Measurements from ENCODE around the gene DPT. TPM values are rescaled to one million over a fixed set of nuclear protein-coding genes. Genes with fewer than 3 reads are reported as not detected.

DPT gene
- total RNA-seq, 2 donors from 2014 or later = 60.7 to 85.7 TPM

- H3K4me3 ChIP-seq = no peak overlapping the region
- ATAC-seq (ENCODE audit: insufficient number of reproducible peaks, low FRiP score, low read depth) (no peak), DNase-seq (ENCODE audit: low spot score) (no peak)
- TF ChIP-seq, protein P1, sequence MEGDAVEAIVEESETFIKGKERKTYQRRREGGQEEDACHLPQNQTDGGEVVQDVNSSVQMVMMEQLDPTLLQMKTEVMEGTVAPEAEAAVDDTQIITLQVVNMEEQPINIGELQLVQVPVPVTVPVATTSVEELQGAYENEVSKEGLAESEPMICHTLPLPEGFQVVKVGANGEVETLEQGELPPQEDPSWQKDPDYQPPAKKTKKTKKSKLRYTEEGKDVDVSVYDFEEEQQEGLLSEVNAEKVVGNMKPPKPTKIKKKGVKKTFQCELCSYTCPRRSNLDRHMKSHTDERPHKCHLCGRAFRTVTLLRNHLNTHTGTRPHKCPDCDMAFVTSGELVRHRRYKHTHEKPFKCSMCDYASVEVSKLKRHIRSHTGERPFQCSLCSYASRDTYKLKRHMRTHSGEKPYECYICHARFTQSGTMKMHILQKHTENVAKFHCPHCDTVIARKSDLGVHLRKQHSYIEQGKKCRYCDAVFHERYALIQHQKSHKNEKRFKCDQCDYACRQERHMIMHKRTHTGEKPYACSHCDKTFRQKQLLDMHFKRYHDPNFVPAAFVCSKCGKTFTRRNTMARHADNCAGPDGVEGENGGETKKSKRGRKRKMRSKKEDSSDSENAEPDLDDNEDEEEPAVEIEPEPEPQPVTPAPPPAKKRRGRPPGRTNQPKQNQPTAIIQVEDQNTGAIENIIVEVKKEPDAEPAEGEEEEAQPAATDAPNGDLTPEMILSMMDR (IDR thresholded peaks at IDR 0.05) = no peak
- H3K36me3 ChIP-seq = no peaks in the 10 kb centered on the region
- H3K27ac ChIP-seq = no peak overlapping the region
- H3K9me3 ChIP-seq = no peaks in the 10 kb centered on the region
- H3K27me3 ChIP-seq (replicated peaks; ENCODE audit: insufficient read depth) = no peaks in the 10 kb centered on the region
- peaks cover 0 to 5% of the 10 kb centered on the region in 2 donors for H3K4me1 ChIP-seq (ENCODE audit: control insufficient read depth in 1 of 2, low read depth in 2 of 2)
Observed at GRCh38 chr1:168760241-168760640, 31.2 kb upstream of the DPT start.

- H3K36me3 ChIP-seq = no peaks in the 10 kb centered on the region
- H3K4me3 ChIP-seq = no peak overlapping the region
- no peaks in the 10 kb centered on the region for H3K9me3 ChIP-seq
- H3K4me1 ChIP-seq (ENCODE audit: control insufficient read depth in 1 of 2, low read depth in 2 of 2) = peaks cover 0 to 5% of the 10 kb centered on the region in 2 donors
- TF ChIP-seq, protein P1 (IDR thresholded peaks at IDR 0.05) = no peak
- ATAC-seq (ENCODE audit: insufficient number of reproducible peaks, low FRiP score, low read depth) = no peak
- H3K27me3 ChIP-seq (replicated peaks; ENCODE audit: insufficient read depth) = no peaks in the 10 kb centered on the region
- H3K27ac ChIP-seq = no peak overlapping the region
- no peak for DNase-seq (ENCODE audit: low spot score)
Observed at GRCh38 chr1:168759077-168759476, 30.1 kb upstream of the DPT start.

- Histone ChIP-seq H3K4me3 (no peak overlapping the region), H3K27ac (no peak overlapping the region), H3K9me3 (no peaks in the 10 kb centered on the region), H3K27me3 (replicated peaks; ENCODE audit: insufficient read depth) (no peaks in the 10 kb centered on the region), H3K36me3 (no peaks in the 10 kb centered on the region), H3K4me1 (ENCODE audit: control insufficient read depth in 1 of 2, low read depth in 2 of 2) (peaks cover 0 to 2% of the 10 kb centered on the region in 2 donors)
- TF ChIP-seq, protein P1 (IDR thresholded peaks at IDR 0.05) = no peak
- ATAC-seq (ENCODE audit: insufficient number of reproducible peaks, low FRiP score, low read depth) = no peak
- DNase-seq (ENCODE audit: low spot score) = no peak
Observed at GRCh38 chr1:168758503-168758902, 29.5 kb upstream of the DPT start.

GRCh38 chr1:168755800-168756418, 26.9 kb upstream of the DPT start:
- Histone ChIP-seq H3K9me3 (no peaks in the 10 kb centered on the region), H3K27ac (no peak overlapping the region), H3K27me3 (replicated peaks; ENCODE audit: insufficient read depth) (no peaks in the 10 kb centered on the region), H3K36me3 (no peaks in the 10 kb centered on the region), H3K4me1 (ENCODE audit: control insufficient read depth in 1 of 2, low read depth in 2 of 2) (no peaks in the 10 kb centered on the region), H3K4me3 (no peak overlapping the region)
- ATAC-seq (ENCODE audit: insufficient number of reproducible peaks, low FRiP score, low read depth) (no peak), DNase-seq (ENCODE audit: low spot score) (no peak)
- TF ChIP-seq, protein P1 (IDR thresholded peaks at IDR 0.05) = no peak

- Histone ChIP-seq H3K36me3 (no peaks in the 10 kb centered on the region), H3K4me1 (ENCODE audit: control insufficient read depth in 1 of 2, low read depth in 2 of 2) (no peaks in the 10 kb centered on the region), H3K9me3 (no peaks in the 10 kb centered on the region), H3K27ac (no peak overlapping the region), H3K27me3 (replicated peaks; ENCODE audit: insufficient read depth) (no peaks in the 10 kb centered on the region), H3K4me3 (no peak overlapping the region)
- no peak for DNase-seq (ENCODE audit: low spot score)
- TF ChIP-seq, protein P1 (IDR thresholded peaks at IDR 0.05) = no peak
- no peak for ATAC-seq (ENCODE audit: insufficient number of reproducible peaks, low FRiP score, low read depth)
Observed at GRCh38 chr1:168752171-168752832, 23.3 kb upstream of the DPT start.

Measured in thoracic aorta (tissue), 2 donors.